Smooth muscle cell of the umbilical artery (primary cell): ENCODE results near the gene CRIP2. TPM values are rescaled to one million over a fixed set of nuclear protein-coding genes. Genes with fewer than 3 reads are reported as not detected.

ENCODE experiments used
- total RNA-seq: library from RNA; depleted of rRNA; stranded (reverse); fragments of >200 nt; gene quantifications from 2 replicates; pipeline ENCODE4 v1.2.3, GENCODE V29; 2014

The CRIP2 gene
- total RNA-seq = 13.1 and 34.2 TPM in 2 replicates

GRCh38 chr14:105474483-105475268 is at the start of gene CRIP2:
Gene CRIP2, plus strand, starts transcription at chr14:105474821. Its CDS starts 42 bp downstream, at chr14:105474863.

GRCh38 chr14:105486163-105486973 is 11.7 kb downstream of the CRIP2 start, which contains the start of gene CRIP1:
Gene CRIP1, plus strand, starts transcription at chr14:105486886. Its CDS starts 374 bp downstream, at chr14:105487260.

GRCh38 chr14:105490572-105491365 is 16.1 kb downstream of the CRIP2 start, which contains the start of gene TEDC1:
Gene TEDC1, plus strand, starts transcription at chr14:105491246. Its CDS starts 130 bp downstream, at chr14:105491376.

DNA sequence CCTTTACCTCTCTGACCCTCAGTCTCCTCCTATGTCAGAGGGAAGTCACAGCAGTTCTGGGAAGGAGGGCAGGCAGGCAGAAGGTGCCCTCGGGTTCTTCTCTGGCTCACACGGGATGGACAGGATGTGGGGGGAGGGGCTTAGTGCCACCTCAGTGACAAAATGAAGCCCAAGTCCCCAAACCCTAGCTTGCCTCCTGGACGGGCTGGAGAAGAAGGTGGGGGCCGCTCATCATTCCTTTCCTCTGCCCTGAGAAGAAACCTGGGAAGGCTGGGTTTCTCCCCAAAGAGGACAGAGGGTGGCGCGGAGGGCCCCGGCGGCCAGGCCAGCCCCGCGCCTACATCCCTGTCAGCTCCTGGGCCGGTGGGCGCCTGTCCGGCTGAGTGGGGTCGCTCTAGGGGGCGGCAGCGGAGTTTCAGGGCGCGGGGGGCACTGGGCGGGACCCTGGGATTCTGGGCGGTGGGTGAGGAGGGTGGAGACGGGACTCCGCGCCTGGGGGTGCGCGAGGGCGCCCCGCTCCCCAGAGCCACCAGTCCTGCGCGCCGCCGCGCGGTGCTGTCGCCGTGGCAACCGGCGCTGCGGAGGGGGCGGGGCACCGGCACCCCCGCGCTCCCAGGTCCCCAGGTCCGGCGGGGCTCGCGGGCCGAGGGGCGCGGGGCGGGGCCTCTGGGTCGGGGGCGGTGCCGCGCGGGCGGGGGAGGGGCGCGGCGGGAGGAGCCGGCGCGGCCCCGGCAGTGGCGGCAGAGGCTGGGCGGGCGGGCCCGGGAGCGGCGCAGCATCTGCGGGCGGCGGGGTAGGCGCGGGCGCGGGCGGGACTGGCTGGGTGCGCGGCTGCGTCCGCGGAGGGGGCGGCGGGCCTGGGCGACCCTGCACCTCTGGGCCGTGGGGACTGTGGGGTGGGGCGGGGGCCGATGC is 51.5 kb downstream of the CRIP2 start, which contains the start of gene TMEM121:
Gene TMEM121, plus strand, starts transcription at position 723 of the 915 bp plus-strand sequence. CDS start 2,252 bp downstream, outside the sequence.

Other genes starting within 250 kb of the CRIP2 start
- gene BTBD6, start 226.3 kb upstream of the CRIP2 start, total RNA-seq = 51.9 and 61.2 TPM in 2 replicates
- gene BRF1, start 173.8 kb upstream of the CRIP2 start, total RNA-seq = 36.5 and 46.7 TPM in 2 replicates
- gene PACS2, start 160.1 kb upstream of the CRIP2 start, total RNA-seq = 50.5 and 67.2 TPM in 2 replicates
- 0.09 and 0.30 TPM in 2 replicates for gene TEX22, start 76.3 kb upstream of the CRIP2 start, total RNA-seq
- gene MTA1, start 55.0 kb upstream of the CRIP2 start, total RNA-seq = 27.9 and 53.8 TPM in 2 replicates
- 0.14 TPM in 1 of 2 replicates, not detected in the other for gene CRIP1, start 12.1 kb downstream of the CRIP2 start, total RNA-seq
- gene TEDC1, start 16.4 kb downstream of the CRIP2 start, total RNA-seq = 2.7 and 4.8 TPM in 2 replicates
- 6.7 and 11.3 TPM in 2 replicates for gene TMEM121, start 51.8 kb downstream of the CRIP2 start, total RNA-seq